GM21447 (cell line): ENCODE measurements around the gene AQP12A.

Source experiments
- ATAC-seq: cut with Tn5 transposase; IDR thresholded peaks from one replicate; pipeline ENCODE4 v1.9.1; 2021; ENCODE audit not compliant: unreplicated experiment

Gene AQP12A

DNA sequence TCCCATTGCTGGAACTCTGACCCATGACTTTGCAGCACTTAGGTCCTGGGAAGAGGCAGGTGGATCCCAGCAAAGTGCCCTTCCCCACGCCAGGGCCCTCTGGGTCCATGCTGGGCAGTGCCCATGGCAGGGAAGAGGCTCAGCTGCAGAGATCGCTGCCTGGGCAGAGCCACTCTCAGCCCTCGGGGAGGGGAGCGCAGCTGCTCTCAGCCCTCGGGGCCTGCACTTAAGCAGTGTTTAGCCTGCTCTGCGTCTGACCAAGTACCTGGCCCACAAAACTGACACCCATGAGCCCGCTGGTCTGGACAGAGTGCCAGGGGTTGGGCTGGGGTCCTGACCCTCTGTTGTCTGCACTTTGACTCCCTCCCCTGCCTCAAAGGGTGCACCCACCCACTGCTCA lies 46.3 kb downstream of the AQP12A start:
- ATAC-seq, result no peak

DNA sequence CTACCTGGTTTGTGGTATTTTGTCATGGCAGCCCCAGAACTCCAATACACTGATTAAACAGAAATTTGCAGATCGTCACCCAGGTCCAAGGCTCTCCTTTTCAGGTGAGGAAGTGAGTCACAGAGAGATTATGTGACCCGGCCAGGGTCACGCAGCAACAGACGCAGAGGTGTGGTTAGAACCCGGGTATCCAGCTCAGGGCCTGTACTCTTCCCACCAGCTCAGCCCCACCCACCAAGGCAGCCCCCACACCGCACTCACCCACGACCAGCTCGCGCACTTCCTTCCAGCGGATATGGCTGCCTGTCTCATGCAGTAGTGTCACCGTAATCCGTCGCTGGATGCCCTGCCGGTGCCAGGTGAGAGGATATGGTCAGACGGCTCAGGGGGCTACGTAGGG lies 48.1 kb downstream of the AQP12A start:
- ATAC-seq, result no peak

DNA sequence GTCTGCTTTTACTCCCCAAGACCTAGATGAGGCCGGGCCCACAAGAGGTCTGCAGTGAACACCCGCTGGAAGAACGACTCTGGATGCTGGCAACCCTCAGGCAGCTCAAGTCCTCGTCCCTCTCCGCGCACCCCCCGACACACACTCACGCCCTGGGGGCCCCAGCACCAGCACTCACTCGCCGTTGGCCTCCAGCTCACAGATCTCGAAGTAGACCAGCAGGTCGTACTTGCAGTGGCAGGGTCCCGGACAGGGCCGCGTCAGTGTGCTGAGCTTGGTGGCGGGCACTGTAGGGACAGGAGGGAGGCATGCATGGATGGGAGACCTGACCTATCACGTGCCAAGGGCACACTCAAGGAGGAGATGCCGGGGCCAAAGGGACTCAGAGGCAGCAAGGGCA lies 49.4 kb downstream of the AQP12A start:
- ATAC-seq, result no peak

DNA sequence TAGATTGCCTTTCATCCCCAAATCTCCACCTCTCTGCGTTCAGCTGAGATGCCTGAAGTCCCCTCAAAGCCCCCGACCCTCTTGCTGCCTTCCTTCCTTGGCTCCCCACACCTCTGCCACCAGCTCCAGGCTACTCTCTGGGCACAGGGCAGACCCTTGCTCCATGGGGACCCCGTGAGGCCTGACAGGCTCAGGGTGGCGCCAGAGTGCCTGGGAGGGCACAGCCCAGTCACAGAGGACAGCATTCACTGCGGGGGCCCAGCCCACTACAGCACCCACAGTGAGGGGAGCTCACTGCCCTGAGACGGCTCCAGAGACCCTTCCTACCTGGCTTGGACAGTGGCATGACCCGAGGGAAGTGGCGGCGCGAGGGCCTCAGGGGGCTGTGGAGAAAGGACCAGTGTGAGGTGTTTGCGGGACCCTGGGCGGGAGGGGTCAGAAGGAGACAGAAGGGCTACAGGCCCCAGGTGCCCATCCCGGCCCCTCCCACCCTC lies 51.0 kb downstream of the AQP12A start:
- no peak for ATAC-seq

DNA sequence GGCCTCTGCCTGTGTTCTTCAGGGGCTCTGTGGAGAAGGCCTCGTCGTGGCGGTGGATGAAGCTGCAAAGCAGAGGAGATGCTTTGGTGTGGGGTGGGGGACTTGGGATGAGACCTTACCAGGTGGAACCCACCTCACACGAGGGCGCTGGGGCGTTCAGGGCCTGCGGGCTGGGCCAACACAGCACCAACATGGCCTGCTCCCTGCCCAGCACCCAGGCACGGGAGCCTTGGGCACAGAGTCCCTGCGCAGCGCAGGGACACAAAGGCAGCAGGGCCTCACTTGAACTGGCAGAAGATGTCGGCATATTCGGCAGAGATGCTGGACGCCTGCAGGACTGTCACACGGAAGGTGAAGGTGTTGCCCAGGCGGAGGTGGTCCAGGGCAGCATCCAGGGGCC lies 53.8 kb downstream of the AQP12A start:
- ATAC-seq, result no peak

DNA sequence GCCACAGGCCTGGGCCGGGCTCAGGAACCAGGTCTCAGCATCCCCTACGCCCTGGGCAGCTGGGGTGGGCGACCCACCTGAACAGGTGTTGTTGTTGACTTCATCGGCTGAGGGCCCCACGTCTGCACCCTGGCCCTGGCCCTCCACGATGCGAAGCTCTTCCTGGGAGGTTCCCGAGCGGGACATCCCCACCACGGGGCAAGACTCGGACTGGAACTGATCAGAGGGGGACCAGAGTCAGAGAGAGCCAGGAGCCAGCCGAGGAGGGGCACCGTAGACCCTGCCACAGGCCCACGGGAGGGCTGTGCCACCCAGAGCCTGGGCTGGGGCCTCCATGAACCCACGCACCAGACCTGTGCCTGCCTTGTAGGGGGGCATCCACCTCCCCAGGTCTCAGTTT lies 54.3 kb downstream of the AQP12A start:
- no peak for ATAC-seq

DNA sequence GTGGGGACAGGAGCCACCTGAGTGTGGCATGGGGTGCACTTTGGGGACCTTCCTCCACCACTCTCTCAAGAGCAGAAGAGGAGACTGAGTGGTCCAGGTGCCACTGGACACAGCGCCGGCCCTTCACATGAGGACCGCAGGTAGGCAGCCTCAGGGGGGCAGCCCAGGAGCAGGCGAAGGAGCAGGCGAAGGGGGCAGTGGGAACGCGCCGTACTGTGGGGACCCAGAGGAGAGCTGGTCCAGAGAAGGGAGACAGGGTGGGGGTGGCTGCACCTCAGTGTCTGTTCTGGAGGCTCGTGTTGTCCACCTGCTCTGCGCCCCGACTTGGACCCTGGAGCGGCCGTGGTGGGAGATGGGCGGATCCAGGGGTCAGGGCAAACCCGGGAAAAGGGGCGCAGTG lies 55.0 kb downstream of the AQP12A start:
- no peak for ATAC-seq

DNA sequence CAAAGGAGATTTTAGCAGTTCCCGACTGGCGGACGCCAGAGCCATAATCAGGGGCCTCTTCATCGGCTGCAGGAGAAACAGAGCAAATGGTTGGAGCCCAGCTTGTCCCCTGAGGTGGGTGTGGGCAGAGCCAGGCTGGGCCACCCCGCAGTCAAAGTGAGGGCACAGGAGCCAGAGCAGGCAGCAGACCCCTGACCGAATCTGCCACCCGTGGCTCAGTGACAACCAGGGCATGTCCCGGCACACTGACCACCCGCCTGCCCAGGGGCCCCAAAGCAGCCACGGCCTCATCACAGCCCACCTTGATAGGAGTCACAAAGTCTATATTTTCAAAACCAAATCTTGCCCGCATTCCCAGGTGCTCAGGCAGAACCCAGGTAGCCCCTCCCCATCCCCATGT lies 55.6 kb downstream of the AQP12A start:
- no peak for ATAC-seq
